SK-N-MC (cell line): ENCODE measurements around the gene CD4.

Source experiments
- EZH2 ChIP-seq: fragments of 200-600 bp; sonication (generic); IDR thresholded peaks from one replicate; pipeline ENCODE4 v1.6.1; 2017; ENCODE audit warnings: antibody characterized with exemption
- FOXP2 ChIP-seq: optimal IDR thresholded peaks from 2 replicates; pipeline ENCODE3; 2011; ENCODE audit warnings: mild to moderate bottlenecking, moderate library complexity; ENCODE audit not compliant: insufficient read depth; ENCODE audit errors: extremely low read length, control extremely low read depth
- POLR2AphosphoS5 ChIP-seq: IDR thresholded peaks from 2 replicates; pipeline ENCODE4 v1.6.1; 2012; ENCODE audit warnings: mild to moderate bottlenecking, low read depth, low read length, borderline replicate concordance

- TF ChIP-seq EZH2 = no peak
- no peak for TF ChIP-seq POLR2AphosphoS5
- no peak for TF ChIP-seq FOXP2
Measured at GRCh38 chr12:6860116-6860515, 70.8 kb downstream of the CD4 start.
